BE2C (cell line): ENCODE results near the gene BEST1.

ENCODE experiments used
- DNase-seq: peaks from one replicate; pipeline ENCODE4 v3.0.0-alpha.2; 2020
- H3K27me3 ChIP-seq: fragments of 250-450 bp; sonication (Bioruptor Pico); 2 replicates; pipeline ENCODE4 v1.5.1; 2020; ENCODE audit warnings: mild to moderate bottlenecking
- H3K36me3 ChIP-seq: fragments of 250-450 bp; sonication (Bioruptor Pico); 2 replicates; pipeline ENCODE4 v1.5.1; 2020; ENCODE audit warnings: mild to moderate bottlenecking
- H3K4me1 ChIP-seq: fragments of 250-450 bp; sonication (Bioruptor Pico); 2 replicates; pipeline ENCODE4 v1.5.1; 2020
- H3K4me3 ChIP-seq: 2 replicates; pipeline ENCODE4 v1.5.1; 2011; ENCODE audit warnings: low read depth, low read length
- H3K9me3 ChIP-seq: fragments of 250-450 bp; sonication (Bioruptor Pico); 2 replicates; pipeline ENCODE4 v1.5.1; 2020
- CTCF ChIP-seq: IDR thresholded peaks from 2 replicates; pipeline ENCODE4 v1.5.1; 2012; ENCODE audit warnings: mild to moderate bottlenecking, low read depth, low read length

The BEST1 gene

GRCh38 chr11:61972112-61972671 lies 22.0 kb downstream of the BEST1 start:
- Histone ChIP-seq H3K4me1 (peaks cover 8% of the 10 kb centered on the region), H3K27me3 (no peaks in the 10 kb centered on the region), H3K4me3 (no peak overlapping the region), H3K9me3 (no peaks in the 10 kb centered on the region), H3K36me3 (no peaks in the 10 kb centered on the region)
- no peak for TF ChIP-seq CTCF
- no peak for DNase-seq

- Histone ChIP-seq H3K9me3 (no peaks in the 10 kb centered on the region), H3K27me3 (no peaks in the 10 kb centered on the region), H3K4me3 (no peak overlapping the region), H3K4me1 (peaks cover 8% of the 10 kb centered on the region), H3K36me3 (no peaks in the 10 kb centered on the region)
- no peak for TF ChIP-seq CTCF
- DNase-seq, result no peak
Observed at GRCh38 chr11:61972672-61973475, 22.7 kb downstream of the BEST1 start.

GRCh38 chr11:61973476-61974162 lies 23.5 kb downstream of the BEST1 start:
- Histone ChIP-seq H3K36me3 (no peaks in the 10 kb centered on the region), H3K4me1 (peaks cover 8% of the 10 kb centered on the region), H3K27me3 (no peaks in the 10 kb centered on the region), H3K9me3 (no peaks in the 10 kb centered on the region), H3K4me3 (no peak overlapping the region)
- DNase-seq, result no peak
- TF ChIP-seq CTCF, result no peak

- Histone ChIP-seq H3K4me3 (no peak overlapping the region), H3K27me3 (no peaks in the 10 kb centered on the region), H3K36me3 (no peaks in the 10 kb centered on the region), H3K4me1 (peaks cover 8% of the 10 kb centered on the region), H3K9me3 (no peaks in the 10 kb centered on the region)
- DNase-seq, result no peak
- no peak for TF ChIP-seq CTCF
Observed at GRCh38 chr11:61974766-61975631, 24.8 kb downstream of the BEST1 start.

- Histone ChIP-seq H3K27me3 (no peaks in the 10 kb centered on the region), H3K36me3 (no peaks in the 10 kb centered on the region), H3K4me1 (peaks cover 8% of the 10 kb centered on the region), H3K4me3 (no peak overlapping the region), H3K9me3 (no peaks in the 10 kb centered on the region)
- no peak for DNase-seq
- no peak for TF ChIP-seq CTCF
Observed at GRCh38 chr11:61975638-61976419, 25.7 kb downstream of the BEST1 start.
